Skeletal muscle cell (primary cell): ENCODE data around the gene NOL3.

Experiments used
- DNase-seq: peaks from one replicate; pipeline ENCODE4 v3.0.0-alpha.2; 2010; ENCODE audit warnings: low read depth
- H3K4me3 ChIP-seq: 2 replicates; pipeline ENCODE4 v1.5.1; 2011; ENCODE audit warnings: low read depth, mild to moderate bottlenecking, control low read depth, low read length, moderate library complexity

Gene NOL3

DNA sequence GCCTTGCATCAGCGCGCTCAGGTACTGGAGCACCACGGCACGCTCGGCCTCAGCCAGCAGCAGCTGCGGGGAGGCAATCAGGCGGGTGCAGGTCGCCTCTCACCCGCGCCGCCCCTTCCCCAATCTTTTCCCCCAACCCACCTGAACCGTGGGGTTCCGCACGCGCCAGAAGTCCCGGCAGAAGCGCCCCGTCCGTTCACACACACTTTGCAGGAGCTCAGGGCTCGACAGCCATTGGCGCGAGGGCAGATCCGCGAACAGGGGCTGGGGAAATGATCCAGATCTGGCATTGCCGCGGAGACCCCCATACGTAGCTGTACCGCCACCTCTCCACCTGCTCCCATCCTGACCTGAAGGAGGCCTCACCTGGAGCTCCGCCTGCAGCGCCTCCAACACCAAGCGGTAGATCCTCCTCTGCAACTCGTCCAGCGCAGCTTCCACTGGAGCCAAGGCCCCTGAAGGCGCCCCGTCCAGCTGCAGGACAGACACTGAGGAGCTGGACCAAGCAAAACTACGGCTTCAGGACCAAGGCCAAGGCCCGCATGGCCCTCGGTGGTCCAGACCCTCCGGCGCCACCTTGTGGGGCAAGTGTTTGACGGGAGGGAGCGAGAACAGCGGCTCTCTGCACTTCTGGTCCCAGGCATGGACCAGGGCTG, 14.8 kb downstream of the NOL3 start:
- peak overlapping the region; percentile 74 for H3K4me3 ChIP-seq

DNA sequence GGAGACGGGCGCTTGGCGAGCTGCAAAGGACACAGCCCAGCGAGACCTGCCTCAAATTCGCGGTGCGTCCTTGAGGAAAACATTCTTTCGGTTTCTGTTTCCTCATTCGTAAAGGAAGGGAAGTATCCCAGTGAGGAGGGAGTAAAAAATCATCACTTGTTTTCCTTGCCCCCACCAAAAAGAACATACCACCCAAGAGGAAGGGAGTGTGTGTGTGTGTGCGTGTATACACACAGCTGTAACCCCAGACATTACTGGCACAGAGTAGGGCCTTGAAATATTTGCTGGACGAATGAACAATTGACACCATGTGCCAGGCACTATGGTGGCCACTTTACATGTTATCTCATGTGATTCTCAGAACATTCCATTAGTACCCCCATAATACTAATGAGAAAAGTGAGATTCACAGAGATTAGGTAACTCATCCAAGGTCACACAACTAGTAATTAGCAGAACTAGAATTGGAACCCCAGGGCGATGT, 15.4 kb downstream of the NOL3 start:
- no peak for DNase-seq
- peak overlapping the region; percentile 17 for H3K4me3 ChIP-seq

More for the DNA sequence above, 14.8 kb downstream of the NOL3 start:
- DNase-seq: peak; percentile 71

DNA sequence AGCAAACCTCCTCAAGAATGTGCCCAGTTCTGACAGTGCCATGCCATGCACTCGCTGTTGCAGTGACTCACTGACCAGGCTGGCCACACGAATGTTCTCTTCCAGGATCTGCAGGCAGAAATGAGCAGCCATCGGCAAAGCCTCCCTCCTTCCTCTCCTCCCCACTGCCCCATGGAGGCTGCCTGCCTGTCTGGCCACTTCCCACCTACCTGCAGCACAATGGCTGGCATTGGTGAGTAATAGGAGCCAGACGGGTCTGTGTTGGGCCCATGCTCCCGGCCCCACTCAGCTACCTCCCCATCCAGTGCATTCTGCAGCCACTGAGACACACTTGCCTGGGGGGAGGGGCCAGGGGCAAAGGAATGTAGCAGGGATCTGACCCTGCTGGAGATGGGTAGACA, 16.2 kb downstream of the NOL3 start:
- no peak overlapping the region for H3K4me3 ChIP-seq
- no peak for DNase-seq

DNA sequence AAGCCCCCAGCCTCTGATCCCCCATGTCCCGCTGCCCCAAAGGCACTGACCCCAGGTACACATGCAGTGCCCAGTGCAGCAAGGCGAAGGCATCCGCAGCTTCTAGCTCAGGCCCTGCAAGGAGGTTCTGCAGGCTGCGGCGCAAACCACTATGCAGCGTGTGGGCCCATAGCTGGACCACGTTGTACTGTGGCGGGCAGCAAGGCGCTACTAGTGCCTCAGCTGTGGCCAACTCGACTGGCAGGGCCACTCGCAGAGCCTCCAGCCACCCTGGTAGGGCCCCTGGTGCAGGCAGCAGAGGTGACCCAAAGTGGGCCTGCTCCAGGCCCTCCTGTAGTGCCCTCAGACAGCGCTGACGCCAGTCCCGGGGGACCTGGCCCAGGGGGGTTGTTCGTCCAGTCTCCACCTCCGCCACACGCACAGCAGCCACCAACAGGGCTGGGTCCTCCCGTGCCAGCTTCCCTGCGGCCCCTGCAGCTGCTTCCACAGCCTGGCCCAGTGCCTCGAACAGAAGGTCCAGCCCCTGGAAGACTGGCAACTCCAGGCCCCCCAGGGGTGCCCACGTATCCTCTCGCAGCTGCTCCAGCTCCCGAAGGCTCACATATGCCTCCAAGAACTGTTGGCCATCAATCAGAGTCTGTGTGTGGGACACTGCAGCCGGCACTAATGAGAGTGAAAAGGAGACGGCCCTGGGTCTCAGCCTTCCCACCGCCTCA, 17.0 kb downstream of the NOL3 start:
- no peak overlapping the region for H3K4me3 ChIP-seq
- no peak for DNase-seq

DNA sequence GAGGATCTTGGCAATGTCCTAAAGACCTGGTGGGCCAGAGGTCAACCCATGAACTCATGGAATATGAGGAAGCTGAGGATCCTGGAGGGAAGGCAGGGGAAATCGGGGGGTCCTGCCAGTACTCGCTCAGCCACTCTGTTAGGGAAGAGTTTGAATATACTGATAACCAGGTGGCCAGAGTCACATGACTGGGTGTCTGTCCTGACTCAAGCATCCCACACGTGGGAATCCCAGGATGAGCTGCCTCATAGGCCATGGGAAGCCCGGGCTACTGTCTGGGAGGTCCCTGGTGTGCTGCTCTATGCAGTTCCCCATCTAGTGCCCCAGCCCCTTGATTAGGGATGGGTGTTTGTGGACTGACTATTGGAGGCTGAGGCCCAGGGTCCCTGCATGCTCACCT, 18.0 kb downstream of the NOL3 start:
- no peak overlapping the region for H3K4me3 ChIP-seq
- no peak for DNase-seq

DNA sequence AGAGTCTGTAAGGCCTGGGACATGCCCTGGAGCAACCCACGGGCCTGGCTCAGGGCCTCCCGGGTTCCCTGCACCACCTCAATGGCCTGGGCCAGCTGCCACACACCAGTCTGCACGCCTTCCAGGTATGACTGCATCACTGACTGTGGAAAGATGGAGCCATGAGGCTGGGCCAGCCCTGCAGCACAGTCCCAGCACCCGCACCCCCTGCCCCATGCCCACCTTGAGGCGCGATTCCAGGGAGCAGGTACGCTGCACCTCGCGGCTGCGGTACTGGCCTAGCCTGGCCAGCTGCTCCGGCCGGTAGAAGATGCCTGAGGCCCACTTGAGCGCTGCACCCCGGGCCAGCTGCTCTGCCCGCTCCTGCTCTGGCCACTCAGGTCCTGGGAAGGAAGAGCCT, 18.5 kb downstream of the NOL3 start:
- DNase-seq: no peak
- H3K4me3 ChIP-seq: no peak overlapping the region

DNA sequence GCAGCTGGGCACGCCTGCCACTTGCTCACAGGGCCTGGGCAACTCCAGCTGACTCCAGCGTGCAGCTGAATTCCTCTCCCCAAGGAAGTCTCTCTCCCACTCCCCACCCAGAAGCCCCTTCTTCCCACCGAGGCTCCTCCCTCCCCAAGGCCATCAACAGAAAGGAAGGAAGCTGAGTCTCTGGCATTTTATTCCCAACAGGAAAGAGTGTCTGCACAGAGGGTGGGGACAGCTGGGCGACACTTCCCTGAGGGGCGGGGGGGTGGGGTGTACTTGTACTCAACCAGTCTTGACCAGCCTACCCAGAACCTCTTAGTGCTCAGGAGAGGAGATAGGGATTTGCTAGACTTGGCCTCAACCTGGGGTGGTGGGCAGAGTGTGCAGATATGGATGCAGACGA, 19.7 kb downstream of the NOL3 start, which contains the start of gene EXOC3L1:
TSS of gene EXOC3L1 (minus strand) at position 96 of the 400 bp plus-strand sequence. CDS start 460 bp downstream, outside the sequence.
- no peak within 1 kb of the TSS for H3K4me3 ChIP-seq
- DNase-seq: no peak

DNA sequence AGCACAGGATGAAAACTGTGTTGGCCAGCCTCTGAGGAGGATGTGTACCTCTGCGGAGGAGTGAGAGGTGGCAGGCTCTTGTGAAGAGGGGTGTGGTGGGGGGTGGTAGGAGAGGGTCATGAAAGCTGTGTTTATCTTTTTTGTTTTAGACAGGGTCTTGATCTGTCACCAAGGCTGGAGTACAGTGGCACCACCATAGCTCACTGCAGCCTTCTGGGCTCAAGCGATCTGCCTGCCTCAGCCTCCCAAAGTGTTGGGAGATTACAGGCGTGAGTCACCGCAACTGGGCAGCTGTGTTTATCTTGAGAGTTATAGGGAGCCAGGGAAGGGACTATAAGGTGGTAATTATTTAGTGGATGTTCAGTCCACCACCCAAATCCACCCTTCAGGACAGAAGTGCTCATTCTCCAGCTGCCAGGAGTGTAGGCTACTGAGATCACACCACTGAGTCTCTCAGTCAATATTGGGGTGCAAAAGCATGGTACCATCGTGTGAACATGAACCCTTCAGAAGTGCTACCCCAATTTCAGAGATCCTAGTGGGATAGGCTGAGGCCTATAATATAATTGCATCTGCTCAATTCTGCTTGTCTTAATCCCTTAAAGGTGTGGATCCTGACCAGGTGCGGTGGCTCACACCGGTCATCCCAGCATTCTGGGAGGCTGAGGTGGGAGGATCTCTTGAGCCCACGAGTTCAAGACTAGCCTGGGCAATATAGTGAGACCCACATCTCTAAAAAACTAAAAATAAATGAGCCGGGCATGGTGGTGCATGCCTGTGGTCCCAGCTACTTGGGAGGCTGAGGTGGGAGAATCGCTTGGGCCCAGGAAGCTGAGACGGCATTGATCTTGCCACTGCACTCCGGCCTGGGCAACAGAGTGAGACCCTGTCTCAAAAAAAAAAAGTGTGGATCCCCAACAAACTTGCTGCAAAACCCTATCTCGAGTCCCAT, 20.4 kb downstream of the NOL3 start:
- DNase-seq: no peak
- H3K4me3 ChIP-seq: no peak overlapping the region

DNA sequence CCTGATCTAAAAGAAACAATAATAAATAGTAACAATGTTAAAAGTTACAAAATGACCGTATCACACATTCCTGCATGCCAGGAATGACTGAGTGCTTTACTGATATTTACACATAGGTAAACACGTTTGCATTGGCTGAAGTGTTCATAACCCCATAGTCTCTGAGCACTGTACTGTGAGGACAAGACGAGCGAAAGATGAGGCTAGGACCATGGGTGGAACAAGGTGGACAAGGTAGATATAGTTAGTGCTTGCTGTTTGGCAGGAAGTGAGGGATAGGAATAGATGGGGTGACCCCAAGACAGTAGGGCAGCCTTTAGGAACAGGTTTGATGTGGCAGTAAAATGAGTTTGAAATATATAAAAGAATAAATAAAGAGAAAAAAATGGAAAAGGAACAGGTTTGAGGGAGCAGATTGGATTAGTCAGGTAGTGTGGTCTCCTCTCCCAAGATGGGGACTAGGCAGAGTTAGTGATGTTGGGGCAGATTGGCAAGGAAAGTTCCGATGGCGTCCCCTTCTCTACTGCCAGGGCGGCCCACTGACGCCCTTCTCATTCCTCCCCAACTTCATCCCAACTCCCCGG, 21.2 kb downstream of the NOL3 start:
- peak overlapping the region; percentile 99 for H3K4me3 ChIP-seq
- no peak for DNase-seq

DNA sequence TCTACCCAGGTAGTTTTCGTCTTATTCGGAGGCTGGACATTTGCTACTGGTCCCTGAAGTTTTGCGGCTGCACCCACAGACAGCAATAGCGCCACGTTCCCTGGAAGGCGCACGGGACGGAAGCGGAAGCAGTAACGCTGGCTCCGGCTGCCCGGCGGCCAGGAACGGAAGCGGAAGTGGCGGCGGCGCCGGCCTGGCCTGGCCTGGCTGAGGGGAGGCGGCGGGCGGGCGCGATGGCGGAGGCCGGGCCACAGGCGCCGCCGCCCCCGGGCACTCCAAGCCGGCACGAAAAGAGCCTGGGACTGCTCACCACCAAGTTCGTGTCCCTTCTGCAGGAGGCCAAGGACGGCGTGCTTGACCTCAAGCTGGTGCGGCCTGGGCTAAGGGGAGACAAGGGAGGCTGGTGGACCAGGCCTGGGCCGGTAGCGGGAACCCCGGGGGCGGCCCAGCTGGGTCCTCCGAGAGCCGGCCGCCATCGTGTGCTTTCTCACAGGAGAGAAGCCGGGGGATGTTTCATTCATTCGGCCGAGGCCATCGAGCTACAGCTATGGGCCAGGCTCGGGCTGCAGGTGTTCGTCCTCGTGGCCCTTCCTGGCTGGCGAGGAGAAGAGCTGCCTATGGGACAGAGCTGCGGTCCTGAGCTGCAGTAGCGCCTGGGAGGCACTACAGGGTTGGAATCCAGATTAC, 21.8 kb downstream of the NOL3 start, which contains the start of gene E2F4:
TSS of gene E2F4 (plus strand) at position 161 of the 687 bp plus-strand sequence. CDS start at position 234, 73 bp downstream.
- peak within 1 kb of the TSS; percentile 99 for H3K4me3 ChIP-seq
- DNase-seq: no peak

DNA sequence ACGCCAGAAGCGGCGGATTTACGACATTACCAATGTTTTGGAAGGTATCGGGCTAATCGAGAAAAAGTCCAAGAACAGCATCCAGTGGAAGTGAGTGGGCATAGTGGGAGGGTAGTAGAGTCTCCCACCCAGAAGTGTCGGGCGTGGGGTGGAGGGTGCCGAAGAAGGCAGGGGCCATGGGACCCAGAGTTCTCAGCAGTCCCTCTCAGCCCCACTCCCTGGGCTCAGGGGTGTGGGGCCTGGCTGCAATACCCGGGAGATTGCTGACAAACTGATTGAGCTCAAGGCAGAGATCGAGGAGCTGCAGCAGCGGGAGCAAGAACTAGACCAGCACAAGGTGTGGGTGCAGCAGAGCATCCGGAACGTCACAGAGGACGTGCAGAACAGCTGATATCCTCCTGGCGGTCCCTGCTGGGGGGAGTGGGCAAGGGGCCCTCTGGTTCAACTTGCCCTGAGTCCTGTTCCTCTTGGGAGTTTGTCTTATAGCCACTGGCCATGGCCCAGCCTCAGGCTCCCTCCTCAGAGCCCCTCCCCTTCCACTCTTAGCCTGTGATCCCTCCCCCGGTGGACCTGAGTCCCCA, 22.5 kb downstream of the NOL3 start:
- no peak for DNase-seq
- peak overlapping the region; percentile 99 for H3K4me3 ChIP-seq

DNA sequence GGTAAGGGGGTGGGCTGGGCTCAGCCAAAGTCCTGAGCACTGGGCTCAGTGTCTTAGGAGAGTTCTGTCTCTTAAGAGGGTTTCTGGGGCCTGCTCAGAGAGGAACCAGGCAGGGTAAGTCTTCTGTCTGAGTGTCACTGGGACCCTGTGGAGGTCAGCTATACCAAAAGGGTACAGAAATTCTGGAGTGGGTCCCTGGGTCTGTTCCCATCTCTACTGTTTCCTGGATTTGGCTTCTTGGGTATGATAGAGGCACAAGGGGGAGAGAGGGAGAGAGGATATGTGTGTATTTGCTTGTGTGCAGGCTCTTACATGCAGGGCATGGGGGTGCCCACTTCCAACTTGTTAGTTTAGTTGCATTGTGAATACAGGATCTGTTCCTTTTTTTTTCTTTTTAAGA, 23.2 kb downstream of the NOL3 start:
- DNase-seq: no peak
- peak overlapping the region; percentile 99 for H3K4me3 ChIP-seq

DNA sequence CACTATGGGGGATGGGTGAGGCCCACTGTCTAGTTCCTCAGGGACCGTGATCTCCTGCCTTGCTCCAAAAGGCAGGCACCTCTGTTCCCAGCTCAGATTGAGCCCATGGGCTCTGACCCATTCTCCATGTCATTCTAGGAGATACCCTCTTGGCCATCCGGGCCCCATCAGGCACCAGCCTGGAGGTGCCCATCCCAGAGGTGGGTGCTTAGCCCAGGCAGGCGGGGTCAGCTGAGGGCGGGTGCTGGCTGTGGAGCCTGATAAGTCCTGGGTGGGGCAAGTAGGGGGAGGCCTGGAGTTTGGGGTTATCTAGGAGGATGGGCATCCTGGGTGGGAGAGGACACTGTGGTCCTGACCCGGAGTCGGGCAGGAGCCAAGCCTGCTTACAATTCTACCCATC, 23.9 kb downstream of the NOL3 start:
- DNase-seq: no peak
- no peak overlapping the region for H3K4me3 ChIP-seq

DNA sequence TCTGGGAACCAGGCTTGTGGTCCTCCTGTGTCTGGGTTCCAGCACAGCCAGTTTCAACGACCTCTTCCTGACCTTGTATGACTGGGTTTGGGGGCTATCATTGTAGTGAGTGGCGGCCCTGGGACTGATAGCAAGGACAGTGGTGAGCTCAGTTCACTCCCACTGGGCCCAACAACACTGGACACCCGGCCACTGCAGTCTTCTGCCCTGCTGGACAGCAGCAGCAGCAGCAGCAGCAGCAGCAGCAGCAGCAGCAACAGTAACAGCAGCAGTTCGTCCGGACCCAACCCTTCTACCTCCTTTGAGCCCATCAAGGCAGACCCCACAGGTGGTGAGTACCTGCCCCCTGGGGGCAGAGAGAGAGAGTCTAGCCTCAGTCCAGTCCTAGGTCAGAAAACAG, 25.3 kb downstream of the NOL3 start:
- H3K4me3 ChIP-seq: no peak overlapping the region

DNA sequence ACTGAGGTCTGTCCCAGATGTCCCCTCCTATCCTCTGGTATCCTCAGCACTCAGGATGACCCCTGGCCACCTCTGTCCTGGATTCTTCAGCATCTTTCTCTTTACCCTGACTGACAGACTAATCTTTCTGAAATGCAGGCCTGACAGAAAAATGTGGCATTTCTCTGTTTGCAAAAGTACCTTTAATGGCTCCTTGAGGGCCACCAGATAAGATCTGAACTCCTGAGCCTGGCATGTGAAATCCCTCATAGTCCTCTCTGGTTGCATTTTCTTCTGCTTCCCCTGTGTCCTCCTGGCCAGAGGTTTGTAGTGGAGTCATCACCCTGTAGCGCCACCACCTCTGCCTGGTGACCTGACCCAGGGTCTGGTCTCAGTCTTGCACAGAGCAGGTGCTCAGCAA, 26.5 kb downstream of the NOL3 start:
- H3K4me3 ChIP-seq: no peak overlapping the region
- no peak for DNase-seq

More for the DNA sequence above, 25.3 kb downstream of the NOL3 start:
- no peak for DNase-seq

DNA sequence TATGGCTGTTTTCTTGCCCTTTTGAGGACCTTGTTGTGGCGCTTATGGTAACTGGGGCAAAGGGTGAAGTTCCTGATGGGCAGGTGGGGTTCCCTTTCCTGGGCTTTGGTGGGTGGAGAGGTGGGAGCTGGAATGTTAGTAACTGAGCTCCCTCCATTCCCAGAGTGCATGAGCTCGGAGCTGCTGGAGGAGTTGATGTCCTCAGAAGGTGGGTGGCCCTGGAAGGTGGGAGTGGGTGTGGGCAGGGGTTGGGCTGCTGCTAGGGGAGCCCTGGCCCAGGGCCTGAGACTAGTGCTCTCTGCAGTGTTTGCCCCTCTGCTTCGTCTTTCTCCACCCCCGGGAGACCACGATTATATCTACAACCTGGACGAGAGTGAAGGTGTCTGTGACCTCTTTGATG, 27.4 kb downstream of the NOL3 start:
- no peak for DNase-seq
- no peak overlapping the region for H3K4me3 ChIP-seq

DNA sequence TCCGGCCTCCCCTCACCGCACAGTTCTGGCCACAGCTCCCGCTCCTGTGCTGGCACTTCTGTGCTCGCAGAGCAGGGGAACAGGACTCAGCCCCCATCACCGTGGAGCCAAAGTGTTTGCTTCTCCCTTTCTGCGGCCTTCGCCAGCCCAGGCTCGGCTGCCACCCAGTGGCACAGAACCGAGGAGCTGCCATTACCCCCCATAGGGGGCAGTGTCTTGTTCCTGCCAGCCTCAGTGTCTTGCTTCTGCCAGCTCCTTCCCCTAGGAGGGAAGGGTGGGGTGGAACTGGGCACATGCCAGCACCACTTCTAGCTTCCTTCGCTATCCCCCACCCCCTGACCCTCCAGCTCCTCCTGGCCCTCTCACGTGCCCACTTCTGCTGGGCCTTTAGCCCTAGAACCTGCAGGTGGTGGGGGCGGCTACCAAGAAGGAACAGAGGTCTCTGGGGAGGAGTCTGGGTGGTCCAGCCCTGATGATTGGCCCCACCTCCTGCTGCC, 27.9 kb downstream of the NOL3 start:
- H3K4me3 ChIP-seq: no peak overlapping the region
- no peak for DNase-seq

DNA sequence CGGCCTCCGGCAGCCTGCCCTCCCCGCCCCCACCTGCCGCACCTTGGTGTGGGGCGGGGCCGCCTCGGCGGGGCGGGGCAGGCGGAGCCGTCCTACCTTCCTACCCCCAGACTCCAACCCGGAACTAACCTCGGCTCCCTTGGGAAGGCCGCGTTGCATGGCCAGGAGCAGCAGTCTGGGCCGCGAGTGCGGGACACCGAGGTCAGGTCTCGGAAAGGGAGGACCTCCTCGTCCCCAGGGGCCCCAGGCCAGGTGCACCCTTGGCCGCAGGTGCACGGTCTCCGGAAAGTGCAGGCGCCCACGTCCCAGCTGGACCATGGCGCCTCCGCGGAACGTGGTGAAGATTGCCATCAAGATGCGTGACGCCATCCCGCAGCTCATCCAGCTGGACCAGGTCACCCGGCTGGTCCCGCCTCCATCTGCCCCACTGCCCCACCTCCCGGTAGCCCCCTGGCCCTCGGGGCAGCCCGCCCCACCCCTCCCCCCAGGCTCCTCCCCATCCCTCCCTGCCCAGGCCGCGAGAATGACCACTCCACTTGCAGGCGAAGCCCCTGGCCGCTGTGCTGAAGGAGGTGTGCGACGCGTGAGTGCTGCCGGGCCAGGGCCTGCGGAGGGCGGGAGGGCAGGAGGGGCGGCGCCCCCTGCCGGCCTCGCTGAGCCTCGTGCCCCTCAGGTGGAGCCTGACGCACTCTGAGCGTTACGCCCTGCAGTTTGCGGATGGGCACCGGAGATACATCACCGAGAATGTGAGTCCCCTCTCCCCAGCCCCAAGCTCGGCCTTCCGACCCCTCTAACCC, 28.9 kb downstream of the NOL3 start, which contains the start of gene ELMO3:
TSS of gene ELMO3 (plus strand) at position 121 of the 797 bp plus-strand sequence. CDS start at position 317, 196 bp downstream.
- no peak for DNase-seq
- H3K4me3 ChIP-seq: no peak within 1 kb of the TSS
